Measurements from ENCODE around the gene CUEDC1.

DNA sequence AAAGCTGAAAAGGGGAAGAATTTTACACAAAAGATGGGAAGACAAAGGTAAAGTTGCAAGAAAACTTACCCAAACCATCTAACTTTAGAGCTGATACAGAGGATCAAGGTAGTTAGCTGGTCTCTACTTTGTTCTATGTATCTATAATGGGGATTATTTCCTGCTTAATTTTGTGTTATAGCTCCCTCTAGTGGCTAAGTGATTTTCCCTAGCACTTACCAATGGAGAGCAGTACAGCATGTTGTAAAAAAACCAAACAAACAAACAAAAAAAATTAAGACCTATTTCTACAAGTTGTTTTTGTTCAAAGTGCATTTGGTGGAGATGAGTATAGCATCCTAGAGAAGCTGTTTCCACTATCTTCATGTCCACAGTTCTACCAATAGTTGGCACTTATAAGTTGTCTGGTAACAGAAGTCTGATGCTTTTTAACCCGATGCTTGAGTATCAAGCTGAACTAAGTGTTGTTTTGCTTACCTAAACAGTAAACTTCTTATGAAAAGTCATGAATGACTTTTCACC is 44.3 kb upstream of the CUEDC1 start:
- TF ChIP-seq CTCF (IDR thresholded peaks at IDR 0.05) (peak; percentile 83 to 86 (median 86)), POLR2A (IDR thresholded peaks at IDR 0.05) (no peak), EP300 (IDR thresholded peaks at IDR 0.05; ENCODE audit: low read depth) (no peak)

Measured in transverse colon (tissue), 3 donors.